Activated T-helper 2 cell treated with anti-CD3 and anti-CD28 coated beads, Interferon-gamma antibody, Interleukin-2, Interleukin-4, amounts not matched to agents 10 μg/mL and 5 μg/mL and 100 μg/mL, durations not matched to agents 14 hours and 24 hours and 36 hours (primary cell): ENCODE data around the gene TNP1. TPM values are rescaled to one million over a fixed set of nuclear protein-coding genes. Genes with fewer than 3 reads are reported as not detected.

ENCODE experiments used
- DNase-seq: peaks from one replicate; pipeline ENCODE4 v3.0.0; 2021; ENCODE audit warnings: low spot score
- H3K27ac Mint-ChIP-seq: one replicate; pipeline ENCODE4 v1.8.0; 2021; ENCODE audit warnings: mixed read lengths
- H3K27me3 Mint-ChIP-seq: one replicate; pipeline ENCODE4 v1.8.0; 2021; ENCODE audit warnings: low read depth, mixed read lengths
- H3K36me3 Mint-ChIP-seq: one replicate; pipeline ENCODE4 v1.8.0; 2021; ENCODE audit warnings: low read depth, mixed read lengths
- H3K4me1 Mint-ChIP-seq: one replicate; pipeline ENCODE4 v1.8.0; 2021; ENCODE audit warnings: low read depth, mixed read lengths
- H3K4me3 Mint-ChIP-seq: one replicate; pipeline ENCODE4 v1.8.0; 2021; ENCODE audit warnings: low read depth, mild to moderate bottlenecking, moderate library complexity, mixed read lengths
- H3K9me3 Mint-ChIP-seq: one replicate; pipeline ENCODE4 v1.8.0; 2021; ENCODE audit warnings: mixed read lengths
- intact Hi-C: fragments of 100-400 bp; cut with micrococcal nuclease; formaldehyde crosslinking; loops from one replicate; pipeline ENCODE4 v1.15.1; 2023
- total RNA-seq: library from RNA; stranded (reverse); gene quantifications from 2 replicates; pipeline ENCODE4 v1.2.3, GENCODE V29; 2022

The TNP1 gene
- total RNA-seq, 1 donor from 2014 or later = not detected

DNA sequence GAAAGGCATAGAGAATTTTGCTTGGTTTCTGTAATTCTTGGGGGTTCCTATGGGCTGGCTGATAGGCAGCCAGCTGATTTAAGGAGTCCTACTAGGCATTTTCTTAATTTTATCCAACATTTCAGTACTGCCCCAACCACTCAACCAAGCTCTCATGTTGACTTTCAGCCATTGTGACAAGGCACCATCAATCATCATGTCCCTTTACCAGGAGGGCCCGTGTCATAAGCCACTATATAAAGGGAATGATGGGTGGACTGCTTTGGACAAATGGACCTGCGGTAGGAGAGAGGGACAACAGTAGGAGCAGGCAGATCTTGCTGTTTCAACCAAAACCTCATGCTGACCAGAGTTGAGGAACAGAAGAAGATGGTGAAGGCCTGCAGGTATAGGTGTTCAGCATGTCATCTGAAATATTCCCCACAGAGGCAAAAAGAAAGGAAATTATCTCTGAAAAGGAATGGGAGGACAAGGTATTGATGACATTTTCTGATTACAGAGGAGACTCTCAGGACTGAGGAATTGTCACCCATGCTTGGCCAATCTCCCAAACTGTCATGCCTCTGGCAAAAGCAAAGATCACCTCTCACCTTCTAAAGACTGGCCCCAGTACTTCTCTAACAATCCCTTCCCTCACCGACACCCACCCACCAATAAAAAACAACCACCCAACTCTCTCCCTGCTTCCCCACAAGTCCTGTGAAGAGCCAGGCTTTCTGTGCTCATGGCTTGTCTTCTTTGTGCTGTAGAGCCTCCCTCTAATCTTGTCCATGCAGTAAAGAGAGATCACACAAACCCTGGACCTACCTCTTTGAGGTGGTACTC lies 10.9 kb upstream of the TNP1 start:
- Mint-ChIP-seq H3K27me3 (peaks cover 5% of the 10 kb centered on the region), H3K9me3 (no peaks in the 10 kb centered on the region), H3K4me3 (no peak overlapping the region), H3K27ac (no peak overlapping the region), H3K36me3 (no peaks in the 10 kb centered on the region), H3K4me1 (peaks cover 20% of the 10 kb centered on the region)
- no peak for DNase-seq
- intact Hi-C loops = no loop called here

DNA sequence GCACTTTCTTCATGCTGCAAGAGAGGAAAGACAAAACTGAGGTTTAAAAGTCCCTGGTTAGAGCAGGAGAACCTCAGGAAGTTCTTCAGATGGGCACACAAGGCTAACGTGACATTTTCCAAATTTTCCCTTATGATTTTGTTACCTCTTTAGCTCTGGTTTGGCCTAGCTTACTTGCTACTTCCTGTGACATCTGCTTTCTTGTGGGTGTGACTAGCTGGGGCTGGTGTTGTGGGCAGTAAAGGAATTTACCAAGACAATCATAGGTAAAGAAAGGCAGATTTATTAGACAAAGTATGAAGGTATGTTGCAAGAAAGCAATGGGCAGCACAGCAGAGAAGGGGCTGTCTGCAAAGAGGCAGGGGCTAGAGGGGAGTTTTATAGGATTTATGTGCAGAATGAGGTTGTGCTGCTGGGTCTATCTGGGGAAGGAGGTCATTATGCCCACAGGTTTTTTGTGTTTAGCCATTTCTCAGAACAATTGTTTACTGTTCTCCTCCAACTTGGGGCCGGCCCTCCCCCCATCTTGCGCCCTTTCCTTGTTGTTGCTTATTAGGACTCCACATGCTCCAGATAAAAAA lies 6.7 kb upstream of the TNP1 start:
- peak overlapping the region; percentile 58 for H3K27ac Mint-ChIP-seq
- H3K27me3 Mint-ChIP-seq = no peaks in the 10 kb centered on the region
- no peak for DNase-seq
- no peak overlapping the region for H3K4me3 Mint-ChIP-seq
- H3K9me3 Mint-ChIP-seq = no peaks in the 10 kb centered on the region
- intact Hi-C loops = no loop called here
- H3K36me3 Mint-ChIP-seq = no peaks in the 10 kb centered on the region
- peaks cover 21% of the 10 kb centered on the region for H3K4me1 Mint-ChIP-seq

DNA sequence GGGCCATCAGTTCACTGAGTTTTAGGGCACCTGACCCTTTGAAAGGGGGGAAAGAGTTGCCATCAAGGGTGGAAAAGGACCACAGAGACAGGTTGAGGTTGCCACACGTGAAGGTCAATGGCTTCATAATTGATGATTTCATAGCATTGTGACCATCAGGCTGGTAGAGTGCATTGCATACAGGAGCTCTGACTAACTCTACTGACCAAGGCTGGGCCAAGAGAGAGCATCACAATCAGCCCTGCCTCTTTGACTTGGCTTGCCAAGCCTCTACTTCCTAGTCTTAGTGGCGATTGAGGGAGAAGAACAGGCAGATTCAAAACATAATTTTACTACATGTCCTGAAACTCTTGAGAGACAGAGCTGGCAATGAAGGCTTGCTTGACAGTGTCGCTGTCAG lies 5.8 kb upstream of the TNP1 start:
- Mint-ChIP-seq H3K27ac (no peak overlapping the region), H3K27me3 (no peaks in the 10 kb centered on the region), H3K36me3 (no peaks in the 10 kb centered on the region), H3K4me3 (no peak overlapping the region), H3K9me3 (no peaks in the 10 kb centered on the region), H3K4me1 (peaks cover 26% of the 10 kb centered on the region)
- intact Hi-C loops = no loop called here
- DNase-seq = no peak

DNA sequence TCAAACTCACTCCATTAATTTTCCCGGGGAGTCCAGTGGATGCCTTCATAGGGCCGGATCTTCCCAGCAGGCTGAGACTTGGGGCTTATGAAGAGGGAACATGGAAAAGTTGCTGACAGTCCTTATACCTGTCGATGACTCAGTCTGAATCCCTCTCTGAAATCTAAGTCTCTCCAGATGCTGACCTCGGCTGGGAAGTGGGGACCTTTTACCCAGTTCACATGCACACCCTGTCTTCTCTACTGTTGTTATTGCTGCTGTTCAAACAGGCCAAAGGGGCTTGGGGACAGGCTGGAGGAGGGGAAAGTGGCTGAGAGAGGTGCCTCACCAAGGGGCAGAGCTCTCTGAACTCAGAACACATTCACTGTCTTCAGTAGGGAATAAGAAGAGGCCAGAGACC lies 4.1 kb upstream of the TNP1 start:
- intact Hi-C loops = no loop called here
- no peak for DNase-seq
- Mint-ChIP-seq H3K36me3 (no peaks in the 10 kb centered on the region), H3K27ac (no peak overlapping the region), H3K4me3 (no peak overlapping the region), H3K4me1 (peaks cover 35% of the 10 kb centered on the region), H3K27me3 (no peaks in the 10 kb centered on the region), H3K9me3 (no peaks in the 10 kb centered on the region)

DNA sequence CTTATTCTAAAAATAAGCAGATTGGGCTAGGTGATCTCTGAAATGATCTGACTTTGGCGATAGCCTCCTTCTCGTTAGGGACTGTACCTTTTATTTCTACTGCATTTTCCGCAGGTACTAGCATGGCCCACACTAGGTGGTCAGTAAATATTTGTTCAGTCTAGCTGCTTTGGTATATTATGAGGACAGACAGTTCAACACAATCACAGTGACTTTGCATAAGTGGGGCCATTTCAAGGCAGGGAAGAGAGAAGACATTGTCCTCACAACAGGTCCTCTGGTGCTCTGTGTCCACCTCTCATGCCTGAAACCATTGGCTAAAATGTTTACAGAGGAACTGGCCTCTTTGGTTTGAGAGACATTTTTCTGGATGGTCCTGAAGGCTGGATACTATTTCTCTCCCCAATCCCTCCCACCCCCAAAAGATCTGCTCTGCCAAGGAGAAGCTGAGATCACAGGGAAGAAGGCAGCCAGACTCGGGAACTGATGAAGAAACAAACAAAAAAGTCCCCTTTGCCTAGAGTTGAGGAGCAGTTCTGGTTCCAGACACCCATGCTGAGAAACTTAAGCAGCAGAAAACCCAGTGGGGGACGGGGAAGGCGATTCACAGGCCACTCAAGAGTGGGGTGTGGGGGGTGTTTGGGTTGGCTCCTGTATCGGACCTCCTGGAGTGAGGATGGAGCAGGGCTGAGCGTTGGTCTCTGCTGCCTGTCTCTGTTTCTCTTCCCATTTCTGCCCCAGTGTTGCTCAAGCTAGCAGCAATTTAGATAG lies 2.9 kb upstream of the TNP1 start:
- Mint-ChIP-seq H3K36me3 (no peaks in the 10 kb centered on the region), H3K27me3 (no peaks in the 10 kb centered on the region), H3K9me3 (no peaks in the 10 kb centered on the region), H3K4me1 (peaks cover 43% of the 10 kb centered on the region), H3K27ac (no peak overlapping the region), H3K4me3 (no peak overlapping the region)
- no peak for DNase-seq
- intact Hi-C loops = no loop called here

DNA sequence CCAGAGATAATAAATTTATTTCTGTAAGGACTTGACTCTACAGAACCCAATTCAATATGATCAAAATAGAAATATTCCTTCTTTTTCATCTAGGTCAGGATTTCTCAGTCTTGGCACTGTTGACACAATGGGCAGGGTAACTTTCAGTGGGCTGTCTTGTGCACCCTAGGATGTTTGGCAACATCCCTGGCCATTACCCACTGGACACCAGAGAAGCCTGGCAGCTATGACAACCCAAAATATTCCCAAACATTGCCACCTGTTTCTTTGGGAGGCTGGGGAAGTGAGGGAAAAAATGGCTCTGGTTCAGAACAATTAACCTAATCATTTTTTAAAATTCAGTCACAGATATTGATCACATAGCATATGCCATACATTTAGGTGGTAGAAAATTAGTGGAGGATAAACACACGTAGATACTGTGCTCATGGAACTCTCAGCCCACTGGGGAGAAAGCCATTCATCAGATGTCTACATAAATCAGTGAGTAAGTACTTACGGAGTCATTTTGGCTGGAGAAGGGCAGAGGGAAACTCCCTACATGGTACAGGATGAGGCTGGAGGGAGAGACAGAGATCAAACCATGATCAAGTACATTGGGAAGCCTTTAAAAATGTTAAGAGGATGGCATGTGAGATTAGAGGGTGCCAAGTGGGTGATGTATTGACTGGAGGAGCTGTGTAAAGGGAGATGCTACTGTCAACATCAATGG lies 718 bp upstream of the TNP1 start:
- Mint-ChIP-seq H3K27ac (no peak overlapping the region), H3K36me3 (no peaks in the 10 kb centered on the region), H3K4me1 (peaks cover 43% of the 10 kb centered on the region), H3K9me3 (no peaks in the 10 kb centered on the region), H3K4me3 (no peak overlapping the region), H3K27me3 (no peaks in the 10 kb centered on the region)
- DNase-seq = no peak
- intact Hi-C loops = no loop called here

DNA sequence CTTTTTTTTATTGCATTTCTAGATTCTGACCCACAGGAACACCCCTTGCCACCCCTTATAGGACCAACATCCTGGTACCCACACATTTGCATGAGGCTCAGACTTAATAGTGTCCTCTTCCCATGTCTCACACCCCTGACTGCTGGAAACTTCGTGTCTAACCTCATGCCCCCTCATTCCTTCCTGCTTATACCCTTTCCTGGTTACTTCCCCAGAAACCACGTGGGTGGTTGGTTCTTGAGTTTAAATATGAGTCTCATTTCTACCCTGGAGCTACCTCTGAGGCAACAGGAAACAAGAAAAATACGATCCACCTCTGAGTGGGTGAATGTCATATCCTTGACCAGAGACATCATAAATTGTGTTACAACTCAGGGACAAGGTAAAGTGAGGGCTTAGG lies 1.6 kb downstream of the TNP1 start:
- Mint-ChIP-seq H3K4me1 (peaks cover 43% of the 10 kb centered on the region), H3K4me3 (peak overlapping the region; percentile 24), H3K9me3 (no peaks in the 10 kb centered on the region), H3K36me3 (no peaks in the 10 kb centered on the region), H3K27me3 (no peaks in the 10 kb centered on the region), H3K27ac (peak overlapping the region; percentile 88)
- no peak for DNase-seq
- intact Hi-C loops = loop anchor here (1.0 to 5.0 kb wide), 4 partner anchors 8 to 365 kb away; partner anchors contain the start of gene RPL37A

DNA sequence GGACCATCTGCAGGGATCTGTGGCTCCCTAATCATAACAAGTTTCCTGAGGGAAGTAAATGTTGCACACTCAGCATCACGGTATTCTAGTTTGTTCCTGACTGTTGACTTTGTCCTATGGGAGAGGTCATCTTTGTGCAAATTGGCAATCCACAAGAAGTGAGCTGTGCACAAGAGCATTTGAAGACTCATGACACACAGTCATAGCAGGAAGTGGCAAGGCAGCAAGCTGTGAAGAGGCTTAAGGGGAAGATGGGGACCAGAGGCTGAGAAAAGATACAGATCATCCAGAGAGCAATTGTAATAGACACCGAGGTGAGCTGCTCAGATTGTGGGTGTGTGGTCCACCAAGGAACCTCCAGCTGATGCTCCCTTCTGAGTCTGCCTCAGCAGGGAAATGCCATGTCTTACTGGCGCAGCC lies 2.7 kb downstream of the TNP1 start:
- H3K9me3 Mint-ChIP-seq = no peaks in the 10 kb centered on the region
- DNase-seq = peak; percentile 29
- peak overlapping the region; percentile 88 for H3K27ac Mint-ChIP-seq
- no peak overlapping the region for H3K4me3 Mint-ChIP-seq
- intact Hi-C loops = loop anchor here (1.0 to 5.0 kb wide), 2 partner anchors 233 to 360 kb away; partner anchors contain the start of gene RPL37A
- no peaks in the 10 kb centered on the region for H3K27me3 Mint-ChIP-seq
- H3K36me3 Mint-ChIP-seq = no peaks in the 10 kb centered on the region
- peaks cover 45% of the 10 kb centered on the region for H3K4me1 Mint-ChIP-seq

DNA sequence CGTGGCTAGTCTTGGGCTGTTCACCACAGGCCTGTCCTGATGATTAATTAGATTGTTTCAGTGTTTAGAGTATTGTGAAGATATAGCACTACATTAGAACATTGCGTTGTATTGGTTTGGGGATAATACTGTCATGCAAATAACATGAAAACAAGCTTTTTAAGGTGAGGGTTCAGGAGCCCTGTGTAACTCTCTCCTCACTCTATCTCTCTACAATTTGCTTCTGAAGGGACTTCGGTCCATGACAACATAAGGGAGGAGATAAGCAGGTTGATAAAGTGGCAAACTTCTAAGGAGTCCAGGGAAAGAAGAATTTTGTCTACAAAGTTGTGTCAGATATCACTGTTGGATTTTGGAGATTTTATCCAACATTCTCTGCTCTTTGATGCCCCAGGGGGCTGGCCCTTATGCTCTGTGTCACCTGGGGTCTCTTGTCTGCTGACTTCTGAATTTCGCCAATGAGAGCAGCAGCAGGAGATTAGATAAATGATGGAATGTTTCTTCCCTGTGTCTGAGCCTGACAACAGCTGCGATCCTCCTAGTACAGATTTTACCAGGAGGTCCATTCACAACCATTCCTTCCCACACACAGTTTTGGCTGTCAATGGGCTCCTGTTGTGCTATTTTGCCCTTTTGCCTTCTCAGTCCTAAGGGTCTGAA lies 3.3 kb downstream of the TNP1 start:
- peaks cover 47% of the 10 kb centered on the region for H3K4me1 Mint-ChIP-seq
- H3K36me3 Mint-ChIP-seq = no peaks in the 10 kb centered on the region
- no peaks in the 10 kb centered on the region for H3K27me3 Mint-ChIP-seq
- intact Hi-C loops = loop anchor here (1.0 to 5.0 kb wide), 2 partner anchors 234 to 359 kb away; partner anchors contain the start of gene RPL37A
- no peak for DNase-seq
- no peak overlapping the region for H3K4me3 Mint-ChIP-seq
- no peaks in the 10 kb centered on the region for H3K9me3 Mint-ChIP-seq
- H3K27ac Mint-ChIP-seq = no peak overlapping the region

DNA sequence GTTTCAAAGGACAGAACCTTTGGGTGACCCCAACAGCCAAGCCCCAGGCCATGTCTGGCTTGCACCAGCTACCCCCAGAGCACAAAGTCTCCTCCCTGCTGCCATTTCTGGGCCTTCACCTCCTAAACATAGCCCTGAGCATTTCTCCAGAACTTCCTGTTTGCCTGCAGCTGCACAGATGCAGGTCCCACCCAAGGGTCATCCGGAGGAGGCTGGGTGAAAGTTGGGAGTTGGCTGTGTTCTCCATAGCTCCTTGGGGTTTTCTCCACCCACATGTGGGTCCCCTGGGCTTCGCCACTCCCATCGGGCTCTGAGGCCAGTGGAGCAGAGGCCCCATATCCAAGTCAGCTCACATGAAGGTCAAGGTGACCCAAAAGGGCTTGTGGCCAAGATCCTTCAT lies 4.3 kb downstream of the TNP1 start:
- Mint-ChIP-seq H3K36me3 (no peaks in the 10 kb centered on the region), H3K9me3 (no peaks in the 10 kb centered on the region), H3K27ac (no peak overlapping the region), H3K4me1 (peaks cover 50% of the 10 kb centered on the region), H3K27me3 (no peaks in the 10 kb centered on the region), H3K4me3 (no peak overlapping the region)
- intact Hi-C loops = loop anchor here (5.0 kb wide), 1 partner anchor 358 kb away; the partner anchor contains the start of gene RPL37A
- DNase-seq = no peak

DNA sequence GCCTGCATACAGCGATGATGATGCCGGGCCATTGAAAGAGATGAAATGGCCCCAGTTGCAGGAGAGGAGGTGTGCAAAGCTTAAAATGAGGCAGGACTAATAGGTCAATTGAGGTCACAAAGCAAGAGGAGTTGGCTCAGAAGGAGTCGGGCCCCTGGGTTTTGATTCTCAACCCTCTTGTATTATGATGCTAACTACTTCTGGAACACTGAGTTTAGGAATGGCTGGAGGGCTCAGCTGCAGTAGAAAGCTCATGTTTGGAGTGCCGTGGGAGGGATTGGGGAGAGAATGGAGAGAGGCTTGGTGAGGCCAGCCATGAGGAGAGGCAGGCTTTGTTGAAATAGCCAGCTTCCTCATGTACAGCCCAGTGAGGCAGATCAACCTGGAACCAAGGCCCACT lies 4.8 kb downstream of the TNP1 start:
- Mint-ChIP-seq H3K27ac (no peak overlapping the region), H3K9me3 (no peaks in the 10 kb centered on the region), H3K27me3 (no peaks in the 10 kb centered on the region), H3K4me3 (no peak overlapping the region), H3K4me1 (peaks cover 54% of the 10 kb centered on the region), H3K36me3 (no peaks in the 10 kb centered on the region)
- no peak for DNase-seq
- intact Hi-C loops = loop anchor here (5.0 kb wide), 1 partner anchor 358 kb away; the partner anchor contains the start of gene RPL37A
